K562 (cell line): Measurements from ENCODE around the gene DKK1. TPM values are rescaled to one million over a fixed set of nuclear protein-coding genes. Genes with fewer than 3 reads are reported as not detected.

Experiments used
- HMG20B ChIP-seq: fragments of 250-450 bp; sonication (Bioruptor Pico); IDR thresholded peaks from 2 replicates; pipeline ENCODE4 v1.5.0; 2021; ENCODE audit warnings: mild to moderate bottlenecking
- polyA plus RNA-seq, 8 experiments: library from polyadenylated mRNA; depleted of rRNA in 4 of 8; stranded (reverse) in 5 of 8; unstranded in 3 of 8; fragments of >200 nt; fragmentation: Nextera tagmentation in 2 of 8; fragmentation: Illumina TruSeq in 1 of 8; extraction: Ambion mirVana in 2 of 8; extraction: Trizol in 1 of 8; gene quantifications; 2 replicates each; pipeline versions ENCODE4 v1.2.1 to v1.2.3, GENCODE V29; 2011 to 2014; ENCODE audit warnings: inconsistent platforms in 1 of 8, missing spikeins in 1 of 8
- total RNA-seq, 7 experiments: library from RNA; depleted of rRNA in 6 of 7; stranded (reverse); fragments of >200 nt in 6 of 7; fragmentation: Illumina TruSeq in 2 of 7; extraction: Trizol in 2 of 7; gene quantifications; 2 replicates each; pipeline versions ENCODE4 v1.2.1 to v1.2.3, GENCODE V29; 2011 to 2021; ENCODE audit warnings: low replicate concordance in 1 of 7
- TF ChIP-seq, protein P1 (sequence below): fragments of 200-600 bp; sonication (generic); IDR thresholded peaks from one replicate; pipeline ENCODE4 v1.6.1; 2012; ENCODE audit warnings: mild to moderate bottlenecking, low read depth, low read length, inconsistent platforms
- TF ChIP-seq, protein P2 (sequence below): sonication (generic); formaldehyde crosslinking; IDR thresholded peaks from 2 replicates; pipeline ENCODE4 v1.8.0; 2022; ENCODE audit warnings: mild to moderate bottlenecking, missing genetic modification reagents

DKK1 gene
- total and polyA plus RNA-seq, 9 of the 15 experiments (the other 6 are each of a cell fraction or from before 2014, with no cell fraction given): 0.13 TPM; not detected in 8

DNA sequence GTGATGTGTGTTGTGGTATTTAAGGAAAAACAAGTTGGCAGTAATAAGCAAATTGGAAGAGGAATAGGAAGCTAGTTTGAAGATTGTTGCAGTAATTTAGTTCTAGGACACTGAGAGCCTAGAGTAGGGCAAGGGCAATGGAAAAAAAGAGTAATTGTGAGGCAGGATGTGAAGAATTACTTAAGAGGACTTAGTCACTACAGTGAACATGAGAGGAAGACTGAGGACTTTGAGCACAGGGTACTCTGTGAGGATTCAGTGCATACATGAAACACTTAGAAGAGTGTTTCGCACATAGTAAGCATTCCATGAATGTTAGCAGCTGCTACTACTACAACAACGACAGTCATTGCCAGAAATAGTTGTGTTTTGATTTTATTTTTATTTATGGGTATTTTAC, 30.9 kb upstream of the DKK1 start (continued):
- TF ChIP-seq, protein P1, sequence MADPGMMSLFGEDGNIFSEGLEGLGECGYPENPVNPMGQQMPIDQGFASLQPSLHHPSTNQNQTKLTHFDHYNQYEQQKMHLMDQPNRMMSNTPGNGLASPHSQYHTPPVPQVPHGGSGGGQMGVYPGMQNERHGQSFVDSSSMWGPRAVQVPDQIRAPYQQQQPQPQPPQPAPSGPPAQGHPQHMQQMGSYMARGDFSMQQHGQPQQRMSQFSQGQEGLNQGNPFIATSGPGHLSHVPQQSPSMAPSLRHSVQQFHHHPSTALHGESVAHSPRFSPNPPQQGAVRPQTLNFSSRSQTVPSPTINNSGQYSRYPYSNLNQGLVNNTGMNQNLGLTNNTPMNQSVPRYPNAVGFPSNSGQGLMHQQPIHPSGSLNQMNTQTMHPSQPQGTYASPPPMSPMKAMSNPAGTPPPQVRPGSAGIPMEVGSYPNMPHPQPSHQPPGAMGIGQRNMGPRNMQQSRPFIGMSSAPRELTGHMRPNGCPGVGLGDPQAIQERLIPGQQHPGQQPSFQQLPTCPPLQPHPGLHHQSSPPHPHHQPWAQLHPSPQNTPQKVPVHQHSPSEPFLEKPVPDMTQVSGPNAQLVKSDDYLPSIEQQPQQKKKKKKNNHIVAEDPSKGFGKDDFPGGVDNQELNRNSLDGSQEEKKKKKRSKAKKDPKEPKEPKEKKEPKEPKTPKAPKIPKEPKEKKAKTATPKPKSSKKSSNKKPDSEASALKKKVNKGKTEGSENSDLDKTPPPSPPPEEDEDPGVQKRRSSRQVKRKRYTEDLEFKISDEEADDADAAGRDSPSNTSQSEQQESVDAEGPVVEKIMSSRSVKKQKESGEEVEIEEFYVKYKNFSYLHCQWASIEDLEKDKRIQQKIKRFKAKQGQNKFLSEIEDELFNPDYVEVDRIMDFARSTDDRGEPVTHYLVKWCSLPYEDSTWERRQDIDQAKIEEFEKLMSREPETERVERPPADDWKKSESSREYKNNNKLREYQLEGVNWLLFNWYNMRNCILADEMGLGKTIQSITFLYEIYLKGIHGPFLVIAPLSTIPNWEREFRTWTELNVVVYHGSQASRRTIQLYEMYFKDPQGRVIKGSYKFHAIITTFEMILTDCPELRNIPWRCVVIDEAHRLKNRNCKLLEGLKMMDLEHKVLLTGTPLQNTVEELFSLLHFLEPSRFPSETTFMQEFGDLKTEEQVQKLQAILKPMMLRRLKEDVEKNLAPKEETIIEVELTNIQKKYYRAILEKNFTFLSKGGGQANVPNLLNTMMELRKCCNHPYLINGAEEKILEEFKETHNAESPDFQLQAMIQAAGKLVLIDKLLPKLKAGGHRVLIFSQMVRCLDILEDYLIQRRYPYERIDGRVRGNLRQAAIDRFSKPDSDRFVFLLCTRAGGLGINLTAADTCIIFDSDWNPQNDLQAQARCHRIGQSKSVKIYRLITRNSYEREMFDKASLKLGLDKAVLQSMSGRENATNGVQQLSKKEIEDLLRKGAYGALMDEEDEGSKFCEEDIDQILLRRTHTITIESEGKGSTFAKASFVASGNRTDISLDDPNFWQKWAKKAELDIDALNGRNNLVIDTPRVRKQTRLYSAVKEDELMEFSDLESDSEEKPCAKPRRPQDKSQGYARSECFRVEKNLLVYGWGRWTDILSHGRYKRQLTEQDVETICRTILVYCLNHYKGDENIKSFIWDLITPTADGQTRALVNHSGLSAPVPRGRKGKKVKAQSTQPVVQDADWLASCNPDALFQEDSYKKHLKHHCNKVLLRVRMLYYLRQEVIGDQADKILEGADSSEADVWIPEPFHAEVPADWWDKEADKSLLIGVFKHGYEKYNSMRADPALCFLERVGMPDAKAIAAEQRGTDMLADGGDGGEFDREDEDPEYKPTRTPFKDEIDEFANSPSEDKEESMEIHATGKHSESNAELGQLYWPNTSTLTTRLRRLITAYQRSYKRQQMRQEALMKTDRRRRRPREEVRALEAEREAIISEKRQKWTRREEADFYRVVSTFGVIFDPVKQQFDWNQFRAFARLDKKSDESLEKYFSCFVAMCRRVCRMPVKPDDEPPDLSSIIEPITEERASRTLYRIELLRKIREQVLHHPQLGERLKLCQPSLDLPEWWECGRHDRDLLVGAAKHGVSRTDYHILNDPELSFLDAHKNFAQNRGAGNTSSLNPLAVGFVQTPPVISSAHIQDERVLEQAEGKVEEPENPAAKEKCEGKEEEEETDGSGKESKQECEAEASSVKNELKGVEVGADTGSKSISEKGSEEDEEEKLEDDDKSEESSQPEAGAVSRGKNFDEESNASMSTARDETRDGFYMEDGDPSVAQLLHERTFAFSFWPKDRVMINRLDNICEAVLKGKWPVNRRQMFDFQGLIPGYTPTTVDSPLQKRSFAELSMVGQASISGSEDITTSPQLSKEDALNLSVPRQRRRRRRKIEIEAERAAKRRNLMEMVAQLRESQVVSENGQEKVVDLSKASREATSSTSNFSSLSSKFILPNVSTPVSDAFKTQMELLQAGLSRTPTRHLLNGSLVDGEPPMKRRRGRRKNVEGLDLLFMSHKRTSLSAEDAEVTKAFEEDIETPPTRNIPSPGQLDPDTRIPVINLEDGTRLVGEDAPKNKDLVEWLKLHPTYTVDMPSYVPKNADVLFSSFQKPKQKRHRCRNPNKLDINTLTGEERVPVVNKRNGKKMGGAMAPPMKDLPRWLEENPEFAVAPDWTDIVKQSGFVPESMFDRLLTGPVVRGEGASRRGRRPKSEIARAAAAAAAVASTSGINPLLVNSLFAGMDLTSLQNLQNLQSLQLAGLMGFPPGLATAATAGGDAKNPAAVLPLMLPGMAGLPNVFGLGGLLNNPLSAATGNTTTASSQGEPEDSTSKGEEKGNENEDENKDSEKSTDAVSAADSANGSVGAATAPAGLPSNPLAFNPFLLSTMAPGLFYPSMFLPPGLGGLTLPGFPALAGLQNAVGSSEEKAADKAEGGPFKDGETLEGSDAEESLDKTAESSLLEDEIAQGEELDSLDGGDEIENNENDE: no peak
- TF ChIP-seq, protein P2, sequence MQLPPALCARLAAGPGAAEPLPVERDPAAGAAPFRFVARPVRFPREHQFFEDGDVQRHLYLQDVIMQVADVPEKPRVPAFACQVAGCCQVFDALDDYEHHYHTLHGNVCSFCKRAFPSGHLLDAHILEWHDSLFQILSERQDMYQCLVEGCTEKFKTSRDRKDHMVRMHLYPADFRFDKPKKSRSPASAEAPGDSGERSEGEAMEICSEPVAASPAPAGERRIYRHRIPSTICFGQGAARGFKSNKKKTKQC (CRISPR knock-in tag): no peak
- TF ChIP-seq HMG20B: no peak
